ENCODE results near the gene PPP2R2B.

Gene PPP2R2B

GRCh38 chr5:146821732-146822131 is 56.8 kb downstream of the PPP2R2B start:
- DNase-seq = no peak

GRCh38 chr5:146820987-146821386 is 57.6 kb downstream of the PPP2R2B start:
- DNase-seq = no peak

- DNase-seq = no peak
Measured at GRCh38 chr5:146818822-146819221, 59.7 kb downstream of the PPP2R2B start.

- DNase-seq = no peak
Measured at GRCh38 chr5:146817973-146818372, 60.6 kb downstream of the PPP2R2B start.

DNA sequence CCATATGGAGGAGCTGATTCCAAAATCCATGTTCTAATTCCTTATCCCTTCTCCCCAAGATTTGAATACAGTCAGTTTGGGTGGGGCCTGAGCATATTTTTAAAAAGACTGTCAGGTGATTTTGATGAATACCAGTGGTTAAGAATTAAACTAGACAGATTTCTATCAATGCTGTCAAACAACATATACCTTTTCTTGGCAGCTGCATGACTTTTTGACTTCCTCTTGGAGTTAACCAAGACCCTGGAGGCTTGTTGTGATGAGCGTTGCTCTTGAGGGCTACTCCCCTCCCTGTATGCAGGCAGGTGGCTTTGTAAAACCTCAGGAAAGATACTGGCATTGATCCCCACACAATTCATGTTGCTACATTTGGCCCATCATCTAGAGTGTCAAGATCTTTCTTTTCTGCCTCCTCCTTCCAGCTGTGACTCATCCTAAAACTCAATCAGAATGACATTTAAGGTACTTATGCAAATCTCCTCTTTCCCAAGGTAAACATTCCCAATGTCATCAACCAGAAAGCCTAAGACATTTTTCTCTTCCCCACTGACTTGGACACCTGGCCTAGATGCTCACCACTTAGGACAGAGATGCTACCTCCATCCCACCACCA is 61.7 kb downstream of the PPP2R2B start:
- DNase-seq = no peak

GRCh38 chr5:146815411-146815810 is 63.1 kb downstream of the PPP2R2B start:
- DNase-seq = no peak

DNA sequence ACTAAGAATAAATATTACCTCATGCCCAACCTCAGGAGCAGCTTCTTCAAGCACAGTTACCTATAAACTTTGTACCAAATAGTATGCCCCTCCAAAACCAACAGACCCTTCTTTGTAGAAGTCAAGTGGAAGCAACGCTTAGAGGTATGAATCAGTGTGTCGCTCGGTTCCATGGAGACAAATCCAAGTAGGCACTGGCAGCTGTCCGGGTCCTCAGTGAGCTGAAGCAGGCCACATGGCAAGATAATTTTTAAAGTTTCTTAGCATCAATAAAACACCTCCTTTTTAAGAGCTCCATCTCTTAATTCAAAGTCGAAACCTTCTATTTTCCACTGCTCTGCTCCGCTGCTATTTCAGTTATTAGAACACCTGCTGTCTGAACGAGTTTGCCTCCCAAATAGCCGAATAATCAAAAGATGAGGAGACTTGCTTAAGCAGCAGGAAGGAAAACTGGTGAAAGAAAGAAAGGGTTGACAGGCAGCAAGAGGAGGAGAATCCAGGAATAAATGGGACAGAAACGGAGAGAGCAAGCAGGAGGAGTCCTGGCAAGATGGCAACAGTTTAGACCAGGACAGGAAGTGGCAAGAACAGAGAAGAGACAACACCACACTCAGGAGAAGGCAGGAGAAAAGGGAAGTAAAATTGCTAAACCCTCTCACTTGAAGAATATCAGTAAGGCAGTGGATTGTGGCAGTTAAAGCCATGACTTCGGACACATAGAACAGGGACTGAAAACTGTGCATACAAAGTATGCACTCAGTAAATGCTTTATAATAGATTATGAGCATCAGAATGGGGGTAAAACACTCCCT is 65.0 kb downstream of the PPP2R2B start:
- no peak for DNase-seq

GRCh38 chr5:146805081-146805480 is 73.5 kb downstream of the PPP2R2B start:
- DNase-seq = no peak

DNA sequence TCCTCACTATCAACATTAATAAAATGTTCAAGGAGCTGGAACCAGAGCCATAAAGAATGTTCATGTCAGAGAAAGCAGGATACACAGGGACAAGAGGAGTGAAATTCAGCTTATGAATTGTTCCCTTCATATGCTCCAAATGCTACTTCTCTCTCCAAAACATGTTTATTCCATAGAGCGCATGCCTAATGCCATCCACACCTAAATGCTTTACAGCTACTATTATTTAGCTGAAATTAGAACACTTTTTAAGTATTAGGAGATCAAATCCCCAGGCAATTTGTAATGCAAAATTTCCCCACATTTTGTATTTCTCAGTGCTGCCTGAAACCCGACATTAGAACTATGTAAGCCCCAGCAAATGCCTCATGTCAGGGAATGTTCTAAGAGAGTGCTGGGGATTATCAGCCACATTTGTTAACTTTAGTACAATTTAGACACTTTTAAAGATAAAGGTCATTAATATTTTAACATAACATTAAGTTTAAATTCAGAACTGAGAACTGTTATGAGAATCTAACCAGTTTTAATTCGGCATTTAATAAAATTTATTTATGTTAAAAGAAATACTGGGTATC is 75.5 kb downstream of the PPP2R2B start:
- no peak for DNase-seq

- DNase-seq = no peak
Measured at GRCh38 chr5:146799671-146800070, 78.9 kb downstream of the PPP2R2B start.

GRCh38 chr5:146799231-146799630 is 79.3 kb downstream of the PPP2R2B start:
- no peak for DNase-seq

DNA sequence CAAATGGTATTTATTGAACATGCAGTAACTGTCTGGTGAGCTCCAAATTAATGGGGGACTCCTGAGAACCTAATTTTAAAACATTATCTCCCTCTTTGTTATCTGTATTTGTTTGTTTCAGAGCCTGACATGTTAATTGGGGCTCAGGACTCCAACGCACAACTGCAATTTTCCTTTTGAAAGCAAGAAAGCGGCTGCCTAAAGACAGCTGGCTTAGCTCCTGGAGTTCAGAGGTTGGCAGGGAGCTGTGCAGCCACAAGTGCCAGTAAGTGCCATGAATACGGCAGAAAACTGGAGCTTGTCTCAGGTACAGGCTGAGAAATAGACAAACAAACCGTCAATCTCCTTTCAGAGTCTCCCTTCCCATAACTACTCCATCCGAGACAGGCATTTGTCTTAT is 80.9 kb downstream of the PPP2R2B start:
- DNase-seq = no peak

- no peak for DNase-seq
Measured at GRCh38 chr5:146796911-146797310, 81.6 kb downstream of the PPP2R2B start.

- no peak for DNase-seq
Measured at GRCh38 chr5:146796144-146796543, 82.4 kb downstream of the PPP2R2B start.

GRCh38 chr5:146794326-146795029 is 84.1 kb downstream of the PPP2R2B start:
- peak; percentile 5 for DNase-seq

DNA sequence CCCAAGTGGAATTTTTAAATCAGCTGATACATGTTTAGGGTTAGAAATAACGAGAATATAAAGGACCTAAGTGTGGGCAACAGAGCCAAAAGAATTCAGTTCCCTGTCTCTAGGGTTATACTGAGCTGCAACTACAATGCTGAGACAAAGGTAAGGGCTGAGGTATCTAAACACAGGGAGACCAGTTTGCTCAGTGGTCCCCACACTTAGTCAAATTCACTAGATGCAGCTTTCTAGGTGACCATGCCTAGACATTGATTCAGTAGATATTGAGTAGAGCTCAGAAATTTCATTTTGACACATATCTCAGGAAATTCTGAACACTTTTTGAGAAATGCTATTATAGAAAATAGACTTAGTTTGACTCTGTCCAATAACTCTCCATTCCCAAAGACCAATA is 84.8 kb downstream of the PPP2R2B start:
- no peak for DNase-seq

GRCh38 chr5:146791471-146791870 is 87.1 kb downstream of the PPP2R2B start:
- no peak for DNase-seq

- DNase-seq = no peak
Measured at GRCh38 chr5:146789712-146790653, 88.6 kb downstream of the PPP2R2B start.

GRCh38 chr5:146788898-146789297 is 89.7 kb downstream of the PPP2R2B start:
- no peak for DNase-seq

GRCh38 chr5:146785065-146785464 is 93.5 kb downstream of the PPP2R2B start:
- DNase-seq = no peak

DNA sequence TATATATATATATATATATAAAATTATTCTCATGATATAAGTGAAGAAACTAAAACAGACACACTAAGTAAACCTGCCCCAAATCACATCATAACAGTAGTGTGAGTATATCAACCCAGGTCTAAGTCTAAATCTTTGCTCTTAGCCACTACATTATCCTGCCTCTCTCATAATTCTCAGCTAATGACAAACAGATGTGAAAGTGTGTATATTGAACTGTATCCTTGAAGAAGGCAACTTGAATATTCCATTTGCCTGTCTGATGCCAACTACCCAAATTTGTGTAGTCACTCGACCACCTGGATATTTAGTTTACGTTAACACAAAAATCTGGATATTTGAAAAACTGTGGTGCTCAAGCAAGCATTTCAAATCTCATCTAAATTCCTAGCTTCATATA is 97.4 kb downstream of the PPP2R2B start:
- DNase-seq = no peak

DNA sequence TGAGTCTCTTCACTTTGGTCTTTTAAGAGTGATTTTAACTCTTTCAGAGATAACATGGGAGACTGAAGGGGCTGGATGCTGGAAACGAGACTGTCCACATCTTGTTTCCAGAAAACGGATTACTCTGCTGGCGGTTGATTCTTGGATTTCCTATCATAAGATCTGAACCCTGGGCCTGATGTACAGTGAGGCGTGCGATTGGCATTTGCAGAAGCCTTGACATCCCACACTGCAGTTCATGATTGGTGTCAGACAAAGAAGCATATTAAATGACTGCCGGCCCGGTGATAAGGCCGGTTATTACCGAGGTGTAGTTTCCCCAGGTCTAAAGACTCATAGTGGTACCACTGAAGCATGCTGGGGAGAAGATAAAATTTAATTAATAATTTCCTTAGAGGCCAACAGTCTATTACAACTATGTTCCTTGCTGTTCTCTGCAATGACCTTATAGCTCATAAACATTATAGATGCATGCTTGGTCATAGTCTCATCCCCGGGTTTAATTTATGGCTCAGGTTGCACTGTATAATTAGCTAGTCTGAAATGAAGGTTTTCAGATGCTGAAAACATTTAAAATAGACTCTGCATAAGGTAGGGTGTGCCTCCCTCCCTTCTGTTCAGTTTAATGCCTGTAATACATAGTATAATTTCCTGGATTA is 99.2 kb downstream of the PPP2R2B start:
- no peak for DNase-seq

Measured in kidney glomerular epithelial cell (primary cell).